ENCODE results near the gene MBNL2. TPM values are rescaled to one million over a fixed set of nuclear protein-coding genes. Genes with fewer than 3 reads are reported as not detected.

The MBNL2 gene
- total RNA-seq, 2 experiments from 2014 or later: 2.7 to 7.4 TPM

DNA sequence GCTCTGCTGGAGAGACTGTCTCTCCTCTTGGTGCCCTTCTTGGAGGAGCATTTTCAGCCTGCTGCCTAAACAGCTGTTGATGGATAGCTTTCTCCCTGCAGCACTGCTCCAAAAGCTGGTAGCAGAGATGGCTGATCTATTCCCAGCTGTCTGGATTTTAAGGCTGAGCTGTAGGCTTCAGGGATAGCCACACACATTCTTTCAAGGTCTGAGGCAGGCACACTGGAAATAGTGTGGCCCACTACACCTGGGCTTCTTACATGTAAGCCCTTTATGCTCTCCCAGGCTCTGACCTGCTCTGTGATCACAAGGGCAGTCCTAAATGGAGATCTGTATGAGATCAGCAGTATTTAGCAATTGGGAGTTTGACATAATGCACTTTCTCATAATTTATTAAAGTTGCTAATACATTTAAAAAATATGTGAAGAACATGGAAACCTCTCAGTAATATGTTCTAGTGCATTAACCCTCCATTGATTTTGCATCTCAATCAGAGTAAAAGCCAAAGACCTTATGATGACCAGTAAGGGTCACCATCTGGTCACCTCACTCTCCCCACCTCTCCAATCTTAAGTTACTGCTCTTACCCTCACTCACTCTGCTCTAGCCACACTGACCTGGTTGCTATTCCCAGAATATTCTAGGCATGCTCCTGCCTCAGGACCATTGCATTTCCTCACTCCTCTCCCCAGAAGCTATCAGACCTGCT, 91.6 kb downstream of the MBNL2 start:
- no peak for TF ChIP-seq CTCF (conservative IDR thresholded peaks at IDR 0.05; ENCODE audit: low read length)
- no TSS peak for BruUV-seq (replicated peaks)
- Histone ChIP-seq H3K4me1 (ENCODE audit: insufficient read depth, low read length, poor library complexity, severe bottlenecking) (no peaks in the 10 kb centered on the region), H3K9me2 (ENCODE audit: insufficient read depth, low read length) (no peaks in the 10 kb centered on the region), H3K36me3 (ENCODE audit: insufficient read depth, low read length) (no peaks in the 10 kb centered on the region), H3K79me2 (ENCODE audit: insufficient read depth, low read depth, low read length) (no peaks in the 10 kb centered on the region), H3K9me3 (ENCODE audit: low read length) (no peaks in the 10 kb centered on the region), H4K20me1 (ENCODE audit: insufficient read depth, low read length) (no peaks in the 10 kb centered on the region), H3K4me3 (ENCODE audit: low read depth, low read length, poor library complexity, severe bottlenecking) (no peak overlapping the region), H3K4me2 (ENCODE audit: low read length) (no peak overlapping the region), H3K27ac (ENCODE audit: low read depth, low read length, poor library complexity, severe bottlenecking) (no peak overlapping the region), H2AFZ (ENCODE audit: low read length) (no peak overlapping the region)
- DNase-seq (ENCODE audit: low spot score): no peak
- intact Hi-C loops (cut with micrococcal nuclease; ENCODE audit: unreplicated experiment): no loop called here
- CTCF ChIA-PET (ENCODE audit: unreplicated experiment): no interaction called here
- POLR2A ChIA-PET: no interaction called here

- no peak for DNase-seq (ENCODE audit: low spot score)
- H2AFZ ChIP-seq (ENCODE audit: low read length): no peak overlapping the region
- ChIA-PET CTCF (ENCODE audit: unreplicated experiment) (no interaction called here), POLR2A (no interaction called here)
- no peak overlapping the region for H3K4me2 ChIP-seq (ENCODE audit: low read length)
- TF ChIP-seq CTCF (conservative IDR thresholded peaks at IDR 0.05; ENCODE audit: low read length) (no peak), EZH2phosphoT487 (IDR thresholded peaks at IDR 0.05; ENCODE audit: borderline replicate concordance, low read depth, low read length) (no peak)
- BruUV-seq (replicated peaks): no TSS peak
- no peak overlapping the region for H3K4me3 ChIP-seq (ENCODE audit: low read depth, low read length, poor library complexity, severe bottlenecking)
- H3K4me1 ChIP-seq (ENCODE audit: insufficient read depth, low read length, poor library complexity, severe bottlenecking): no peaks in the 10 kb centered on the region
- no peaks in the 10 kb centered on the region for H3K9me2 ChIP-seq (ENCODE audit: insufficient read depth, low read length)
- H4K20me1 ChIP-seq (ENCODE audit: insufficient read depth, low read length): no peaks in the 10 kb centered on the region
- no peak overlapping the region for H3K27ac ChIP-seq (ENCODE audit: low read depth, low read length, poor library complexity, severe bottlenecking)
- no peaks in the 10 kb centered on the region for H3K9me3 ChIP-seq (ENCODE audit: low read length)
- intact Hi-C loops (cut with micrococcal nuclease; ENCODE audit: unreplicated experiment): no loop called here
- no peaks in the 10 kb centered on the region for H3K36me3 ChIP-seq (ENCODE audit: insufficient read depth, low read length)
- no peaks in the 10 kb centered on the region for H3K79me2 ChIP-seq (ENCODE audit: insufficient read depth, low read depth, low read length)
These were observed 94.3 kb downstream of the MBNL2 start for GRCh38 chr13:97316390-97316789.

DNA sequence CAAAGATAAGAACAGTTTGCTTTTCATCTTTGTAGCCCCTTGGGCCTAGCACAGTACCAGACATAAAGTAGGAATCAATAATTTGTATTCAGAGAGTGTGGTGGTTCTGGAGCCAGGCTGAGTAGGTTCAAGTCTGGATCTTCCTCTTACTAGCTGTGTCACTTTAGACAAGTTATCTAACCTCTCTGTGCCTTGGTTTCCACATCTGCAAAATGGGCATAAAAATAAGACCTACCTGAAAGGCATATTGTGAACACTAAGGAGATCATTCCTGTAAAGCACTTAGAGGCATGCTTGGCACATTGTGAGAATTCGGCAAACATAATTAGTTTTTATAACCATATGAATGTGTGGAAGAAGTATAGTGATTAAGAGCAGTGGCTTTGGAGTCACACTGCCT, 95.8 kb downstream of the MBNL2 start:
- Histone ChIP-seq H3K4me2 (ENCODE audit: low read length) (no peak overlapping the region), H2AFZ (ENCODE audit: low read length) (no peak overlapping the region), H4K20me1 (ENCODE audit: insufficient read depth, low read length) (no peaks in the 10 kb centered on the region), H3K36me3 (ENCODE audit: insufficient read depth, low read length) (no peaks in the 10 kb centered on the region), H3K9me3 (ENCODE audit: low read length) (no peaks in the 10 kb centered on the region), H3K9me2 (ENCODE audit: insufficient read depth, low read length) (no peaks in the 10 kb centered on the region), H3K4me3 (ENCODE audit: low read depth, low read length, poor library complexity, severe bottlenecking) (no peak overlapping the region), H3K79me2 (ENCODE audit: insufficient read depth, low read depth, low read length) (no peaks in the 10 kb centered on the region), H3K27ac (ENCODE audit: low read depth, low read length, poor library complexity, severe bottlenecking) (no peak overlapping the region), H3K4me1 (ENCODE audit: insufficient read depth, low read length, poor library complexity, severe bottlenecking) (no peaks in the 10 kb centered on the region)
- intact Hi-C loops (cut with micrococcal nuclease; ENCODE audit: unreplicated experiment): no loop called here
- BruUV-seq (replicated peaks): no TSS peak
- TF ChIP-seq CTCF (conservative IDR thresholded peaks at IDR 0.05; ENCODE audit: low read length) (no peak), EZH2phosphoT487 (IDR thresholded peaks at IDR 0.05; ENCODE audit: borderline replicate concordance, low read depth, low read length) (no peak)
- POLR2A ChIA-PET: no interaction called here
- CTCF ChIA-PET (ENCODE audit: unreplicated experiment): no interaction called here
- no peak for DNase-seq (ENCODE audit: low spot score)

All from OCI-LY7 (cell line).